ENCODE results near the gene CENPU. TPM values are rescaled to one million over a fixed set of nuclear protein-coding genes. Genes with fewer than 3 reads are reported as not detected.
A peak's percentile ranks its signal among the peaks of the same experiment; 100 is the strongest.

Gene CENPU
- total RNA-seq, 1 donor from 2014 or later, result 52.1 TPM

DNA sequence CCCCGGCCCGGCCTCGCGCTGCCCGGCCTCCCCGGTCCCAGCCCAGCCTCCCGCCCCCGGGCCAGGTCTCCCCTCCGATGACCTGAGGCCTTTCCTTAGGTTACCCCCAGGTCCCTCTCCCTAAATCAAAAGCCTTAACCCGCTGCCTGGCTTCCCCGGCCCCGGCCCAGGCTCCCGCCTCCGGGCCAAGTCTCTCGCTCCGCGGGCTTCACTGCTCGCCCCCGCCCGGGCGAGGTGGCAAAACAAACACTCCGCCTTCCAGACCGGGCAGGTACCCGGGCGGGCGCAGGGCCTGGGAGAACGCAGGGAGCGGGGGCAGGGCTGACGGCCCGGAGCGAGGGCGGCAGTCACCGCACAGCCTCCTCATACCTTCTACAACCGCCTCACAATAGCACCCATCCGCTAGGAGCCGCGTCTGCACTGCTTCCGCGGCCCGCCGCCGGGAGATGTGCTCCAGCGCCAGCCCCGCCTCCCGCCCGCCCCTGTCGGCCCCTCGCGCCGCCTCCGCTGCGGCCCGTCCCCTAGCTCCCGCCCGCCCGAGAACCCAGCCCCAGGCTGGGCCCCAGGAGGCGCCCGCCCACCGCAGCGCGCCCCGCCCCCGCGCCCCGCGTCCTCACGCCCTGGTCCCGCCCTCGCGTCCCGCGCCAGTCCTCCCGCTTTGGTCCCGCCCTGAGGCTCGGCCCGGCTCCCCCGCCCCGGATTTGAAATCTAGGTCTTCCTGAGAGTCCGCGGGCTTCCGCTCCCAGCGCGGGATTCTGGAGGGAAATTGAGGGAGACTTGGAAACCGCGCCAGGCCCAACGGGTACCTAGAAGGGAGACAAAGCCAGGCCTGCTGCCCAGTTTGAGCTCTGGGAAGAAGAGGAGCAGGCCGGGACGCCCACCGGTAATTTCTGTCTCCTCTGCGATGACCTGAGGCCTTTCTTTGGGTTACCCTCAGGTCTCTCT is 84.6 kb downstream of the CENPU start, which contains the start of the genes CASP3 and PRIMPOL:
Gene CASP3, minus strand, starts transcription at position 422 of the 945 bp plus-strand sequence. CDS start 10,994 bp downstream, outside the sequence.
Gene PRIMPOL, plus strand, starts transcription at position 713 of the 945 bp plus-strand sequence. CDS start 7,403 bp downstream, outside the sequence.
- peaks cover 46% of the 10 kb centered on the region for H3K4me1 Mint-ChIP-seq (ENCODE audit: unreplicated experiment)
- no peaks in the 10 kb centered on the region for H3K9me3 Mint-ChIP-seq
- TF ChIP-seq CTCF (conservative IDR thresholded peaks at IDR 0.05), result peak; percentile 44
- peak within 1 kb of the TSS; percentile 92 for H3K27ac Mint-ChIP-seq
- H3K27me3 Mint-ChIP-seq, result no peaks in the 10 kb centered on the region
- DNase-seq (ENCODE audit: extremely low spot score, unreplicated experiment), result peak; percentile 98
- H3K36me3 Mint-ChIP-seq, result peaks cover 9% of the 10 kb centered on the region
- peak within 1 kb of the TSS; percentile 94 for H3K4me3 Mint-ChIP-seq

DNA sequence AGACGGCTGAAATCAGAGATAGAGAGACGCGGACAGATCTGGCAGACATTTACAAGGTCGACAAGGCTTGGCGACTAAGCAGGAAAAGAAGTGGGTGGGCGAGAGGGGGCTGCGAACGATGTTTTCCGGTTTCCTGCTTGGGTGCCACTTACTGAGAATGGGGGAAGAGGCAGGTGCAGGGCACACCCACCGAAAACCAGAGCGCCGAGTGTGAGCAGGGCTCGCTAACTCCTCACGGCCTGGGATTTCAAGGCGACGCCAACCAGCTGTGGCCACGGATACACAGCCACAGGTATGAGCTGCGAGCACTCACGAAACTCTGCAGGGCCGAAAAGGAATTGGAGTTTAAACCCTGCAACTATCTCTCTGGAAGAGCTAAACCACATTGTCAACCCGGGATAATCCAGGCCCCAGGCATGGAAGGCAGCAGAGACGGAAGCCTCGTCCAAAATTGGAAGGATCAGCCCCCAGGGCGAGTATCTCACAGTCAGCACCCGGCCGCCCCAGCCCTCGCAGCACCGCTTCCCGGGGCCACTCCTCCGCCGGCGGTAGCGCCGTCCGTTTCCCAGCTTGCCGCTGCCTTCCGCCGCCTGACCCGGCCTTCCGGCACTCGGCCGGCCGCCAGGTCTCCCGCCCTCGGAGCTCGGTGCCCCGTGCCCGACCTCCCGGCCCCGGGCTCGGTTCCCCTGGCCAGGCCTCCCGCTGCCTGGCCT is 85.4 kb downstream of the CENPU start:
- H3K36me3 Mint-ChIP-seq, result peaks cover 13% of the 10 kb centered on the region
- H3K27ac Mint-ChIP-seq, result peak overlapping the region; percentile 92
- no peak for TF ChIP-seq CTCF (conservative IDR thresholded peaks at IDR 0.05)
- DNase-seq (ENCODE audit: extremely low spot score, unreplicated experiment), result peak; percentile 73
- H3K4me3 Mint-ChIP-seq, result peak overlapping the region; percentile 94
- no peaks in the 10 kb centered on the region for H3K9me3 Mint-ChIP-seq
- H3K27me3 Mint-ChIP-seq, result no peaks in the 10 kb centered on the region
- H3K4me1 Mint-ChIP-seq (ENCODE audit: unreplicated experiment), result peaks cover 51% of the 10 kb centered on the region

- no peak for DNase-seq (ENCODE audit: extremely low spot score, unreplicated experiment)
- H3K36me3 Mint-ChIP-seq, result peaks cover 13% of the 10 kb centered on the region
- H3K27me3 Mint-ChIP-seq, result no peaks in the 10 kb centered on the region
- H3K4me3 Mint-ChIP-seq, result peak overlapping the region; percentile 94
- no peak for TF ChIP-seq CTCF (conservative IDR thresholded peaks at IDR 0.05)
- H3K27ac Mint-ChIP-seq, result peak overlapping the region; percentile 92
- no peaks in the 10 kb centered on the region for H3K9me3 Mint-ChIP-seq
- peaks cover 51% of the 10 kb centered on the region for H3K4me1 Mint-ChIP-seq (ENCODE audit: unreplicated experiment)
These were observed 85.9 kb downstream of the CENPU start for GRCh38 chr4:184648054-184648312.

GRCh38 chr4:184647266-184648053 is 86.4 kb downstream of the CENPU start:
- Mint-ChIP-seq H3K36me3 (peaks cover 15% of the 10 kb centered on the region), H3K4me1 (ENCODE audit: unreplicated experiment) (peaks cover 51% of the 10 kb centered on the region), H3K27ac (peak overlapping the region; percentile 92), H3K4me3 (peak overlapping the region; percentile 94), H3K9me3 (no peaks in the 10 kb centered on the region), H3K27me3 (no peaks in the 10 kb centered on the region)
- TF ChIP-seq CTCF (conservative IDR thresholded peaks at IDR 0.05), result no peak
- DNase-seq (ENCODE audit: extremely low spot score, unreplicated experiment), result no peak

GRCh38 chr4:184645904-184646610 is 87.8 kb downstream of the CENPU start:
- no peaks in the 10 kb centered on the region for H3K27me3 Mint-ChIP-seq
- peak overlapping the region; percentile 94 for H3K4me3 Mint-ChIP-seq
- no peaks in the 10 kb centered on the region for H3K9me3 Mint-ChIP-seq
- H3K4me1 Mint-ChIP-seq (ENCODE audit: unreplicated experiment), result peaks cover 44% of the 10 kb centered on the region
- DNase-seq (ENCODE audit: extremely low spot score, unreplicated experiment), result no peak
- TF ChIP-seq CTCF (conservative IDR thresholded peaks at IDR 0.05), result no peak
- peaks cover 23% of the 10 kb centered on the region for H3K36me3 Mint-ChIP-seq
- peak overlapping the region; percentile 57 for H3K27ac Mint-ChIP-seq

Data from type B pancreatic cell (in vitro differentiated cells).